GM19467 (cell line): ENCODE data around the gene PDZK1IP1.

Experiments
- ATAC-seq: cut with Tn5 transposase; IDR thresholded peaks from one replicate; pipeline ENCODE4 v1.9.1; 2021; ENCODE audit warnings: mild to moderate bottlenecking, moderate library complexity; ENCODE audit not compliant: unreplicated experiment

Gene PDZK1IP1, protein sequence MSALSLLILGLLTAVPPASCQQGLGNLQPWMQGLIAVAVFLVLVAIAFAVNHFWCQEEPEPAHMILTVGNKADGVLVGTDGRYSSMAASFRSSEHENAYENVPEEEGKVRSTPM

DNA sequence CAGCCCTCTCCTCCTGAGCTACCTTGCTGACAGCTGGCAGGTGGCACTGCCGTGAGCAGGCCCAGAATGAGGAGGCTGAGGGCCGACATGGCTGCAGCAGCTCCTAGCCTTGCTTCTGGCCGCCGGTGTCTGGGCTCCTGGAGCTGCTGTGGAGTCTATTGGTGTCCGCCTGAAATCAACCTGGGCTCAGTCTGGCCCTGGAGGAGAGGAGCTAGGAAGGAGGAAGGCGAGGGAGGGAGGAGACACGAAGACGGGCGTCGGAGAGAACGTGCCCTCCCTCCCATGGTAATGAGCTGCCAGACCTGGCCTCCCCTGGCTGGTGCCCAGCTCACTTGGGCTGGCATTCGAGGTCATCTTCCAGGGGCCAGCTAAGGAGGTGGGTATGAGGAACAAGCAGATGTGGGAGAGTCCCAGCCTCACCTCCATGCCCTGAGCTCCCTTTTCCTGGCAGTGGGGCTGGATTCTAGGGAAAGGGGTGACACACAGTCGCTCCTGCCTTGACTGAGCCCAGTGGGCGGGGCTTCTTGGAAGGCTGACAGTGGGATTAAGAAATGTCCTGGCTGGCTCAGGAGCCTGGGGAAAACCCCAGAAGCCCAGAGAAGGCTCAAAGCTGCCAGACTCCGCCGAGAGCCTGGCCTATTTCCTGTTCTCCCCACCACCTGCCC, at the start of gene PDZK1IP1:
TSS of gene PDZK1IP1 (minus strand) at position 193 of the 665 bp plus-strand sequence. CDS start at position 89, 104 bp downstream.
- no peak for ATAC-seq

DNA sequence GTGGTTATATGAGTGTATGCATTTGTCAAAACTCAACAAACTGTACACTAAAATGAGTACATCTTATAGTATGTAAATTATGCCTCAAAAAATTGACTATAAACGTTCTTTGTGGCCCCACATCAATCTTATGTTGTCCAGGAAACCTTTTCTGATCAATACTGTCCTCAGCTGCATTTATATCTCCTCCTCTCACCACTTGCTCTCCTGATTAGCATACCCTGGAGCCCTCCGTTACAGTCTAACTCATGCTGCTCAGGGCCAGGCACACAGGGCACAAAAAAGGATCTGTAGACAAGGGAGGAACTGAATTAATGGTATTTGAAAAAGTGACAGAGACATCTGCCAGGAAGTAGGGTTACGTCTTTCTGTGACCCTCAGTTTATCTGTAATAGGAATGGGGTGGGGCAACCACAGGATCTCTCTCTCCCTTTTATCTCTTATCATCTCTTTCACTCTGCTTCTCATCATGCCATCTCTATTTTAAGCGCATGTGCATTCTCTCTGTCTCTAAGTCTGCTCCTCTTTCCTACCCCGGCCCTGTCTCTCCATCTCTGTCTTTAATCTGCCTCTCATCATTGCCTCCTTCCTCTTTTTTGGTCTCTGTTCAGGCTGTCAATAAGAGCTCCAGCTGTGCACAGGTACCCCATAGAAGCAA, 49.2 kb upstream of the PDZK1IP1 start:
- ATAC-seq = no peak

DNA sequence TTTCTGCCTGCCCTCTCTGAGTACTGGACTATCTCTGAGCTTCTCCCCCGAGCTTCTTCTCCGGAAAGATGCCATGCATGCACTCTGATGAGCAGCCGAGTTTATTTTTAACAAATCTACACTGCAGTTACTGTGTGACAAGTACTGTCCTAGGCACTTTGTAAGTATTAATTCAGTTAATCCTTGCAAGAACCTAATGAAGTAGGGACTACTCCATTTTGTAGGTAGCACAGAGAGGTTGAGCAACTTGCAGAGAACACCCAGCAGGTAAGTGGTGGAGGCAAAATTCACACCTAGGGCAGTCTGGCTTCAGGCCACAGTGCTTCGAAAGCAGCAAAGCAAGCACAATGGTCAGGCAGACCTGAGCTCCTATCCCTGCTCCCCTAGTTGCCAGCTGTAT, 46.0 kb upstream of the PDZK1IP1 start:
- no peak for ATAC-seq

DNA sequence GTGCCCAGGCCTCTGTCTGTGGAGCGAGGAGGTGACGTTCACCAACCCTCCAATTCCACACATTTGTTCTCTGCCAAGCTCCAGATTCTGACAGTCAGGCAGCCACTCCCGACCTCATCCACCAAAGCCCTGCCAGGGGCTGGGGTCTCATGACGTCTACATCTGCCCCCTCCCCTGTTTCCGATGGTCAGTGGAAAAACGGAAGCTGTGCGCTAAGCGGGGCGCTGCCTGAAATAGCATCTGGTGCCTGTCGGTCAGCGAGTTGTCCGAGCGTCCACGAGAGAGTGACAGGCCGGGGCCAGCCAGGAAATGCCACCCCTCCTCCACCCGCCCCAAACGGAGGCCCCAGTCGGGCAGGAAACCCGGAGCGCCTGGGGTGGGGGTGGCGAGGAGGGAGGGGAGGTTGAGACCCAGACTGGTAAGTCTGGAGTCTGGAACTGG, 45.4 kb upstream of the PDZK1IP1 start:
- no peak for ATAC-seq

DNA sequence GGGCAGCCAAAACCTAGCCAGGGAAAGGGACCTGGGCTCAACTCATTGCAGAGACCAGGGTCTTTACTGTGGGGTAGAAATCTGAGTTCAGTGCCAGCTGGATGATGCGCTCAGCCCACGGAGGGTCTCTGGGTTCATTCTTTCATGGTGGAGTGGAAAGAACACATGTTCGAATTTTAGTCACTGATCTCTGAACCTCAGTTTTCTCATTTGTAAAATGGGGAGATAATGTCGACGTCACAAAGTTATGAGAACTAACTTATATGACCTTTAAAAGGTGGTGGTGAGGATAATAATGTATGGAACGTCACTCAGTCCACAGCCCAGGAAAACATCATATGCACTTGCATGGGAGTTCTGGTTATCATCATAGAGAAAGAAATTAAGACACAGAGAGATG, 43.4 kb upstream of the PDZK1IP1 start:
- no peak for ATAC-seq

DNA sequence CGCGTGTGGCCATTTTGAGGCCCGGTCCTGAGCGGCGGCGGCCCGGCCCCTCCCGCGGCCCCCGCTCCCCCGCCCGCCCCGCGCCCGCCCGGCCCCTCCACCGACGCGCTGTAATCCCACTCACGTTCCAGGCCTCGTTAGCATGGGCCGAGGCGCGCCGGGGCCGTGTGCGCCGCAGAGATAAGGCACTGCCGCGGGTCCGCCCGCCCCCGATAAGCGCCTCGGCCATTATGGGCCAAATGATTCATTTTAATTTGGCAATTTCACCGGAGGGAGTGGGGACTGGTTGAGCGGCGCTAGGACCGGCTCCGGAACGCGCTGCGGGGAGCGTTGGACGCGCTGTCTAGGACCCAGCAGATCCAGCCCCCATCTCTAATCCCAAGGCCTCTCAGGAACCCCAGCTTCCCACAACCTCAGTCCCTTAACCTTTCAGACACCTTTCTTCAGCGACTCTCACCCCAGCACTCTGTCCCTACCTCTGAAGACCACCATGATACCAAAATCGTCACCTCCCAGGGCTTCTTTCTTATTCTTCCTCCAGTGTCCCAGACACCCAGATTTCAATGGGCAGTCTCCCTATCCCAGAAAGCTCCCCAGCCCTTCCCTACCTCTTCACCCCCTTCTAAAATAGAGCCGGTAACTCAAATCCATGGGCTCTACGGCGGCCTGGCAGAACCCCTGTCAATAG, 42.5 kb upstream of the PDZK1IP1 start, which contains the start of gene TAL1:
TSS of gene TAL1 (minus strand) at position 39 of the 688 bp plus-strand sequence. CDS start 6,337 bp downstream, outside the sequence.
- no peak for ATAC-seq

DNA sequence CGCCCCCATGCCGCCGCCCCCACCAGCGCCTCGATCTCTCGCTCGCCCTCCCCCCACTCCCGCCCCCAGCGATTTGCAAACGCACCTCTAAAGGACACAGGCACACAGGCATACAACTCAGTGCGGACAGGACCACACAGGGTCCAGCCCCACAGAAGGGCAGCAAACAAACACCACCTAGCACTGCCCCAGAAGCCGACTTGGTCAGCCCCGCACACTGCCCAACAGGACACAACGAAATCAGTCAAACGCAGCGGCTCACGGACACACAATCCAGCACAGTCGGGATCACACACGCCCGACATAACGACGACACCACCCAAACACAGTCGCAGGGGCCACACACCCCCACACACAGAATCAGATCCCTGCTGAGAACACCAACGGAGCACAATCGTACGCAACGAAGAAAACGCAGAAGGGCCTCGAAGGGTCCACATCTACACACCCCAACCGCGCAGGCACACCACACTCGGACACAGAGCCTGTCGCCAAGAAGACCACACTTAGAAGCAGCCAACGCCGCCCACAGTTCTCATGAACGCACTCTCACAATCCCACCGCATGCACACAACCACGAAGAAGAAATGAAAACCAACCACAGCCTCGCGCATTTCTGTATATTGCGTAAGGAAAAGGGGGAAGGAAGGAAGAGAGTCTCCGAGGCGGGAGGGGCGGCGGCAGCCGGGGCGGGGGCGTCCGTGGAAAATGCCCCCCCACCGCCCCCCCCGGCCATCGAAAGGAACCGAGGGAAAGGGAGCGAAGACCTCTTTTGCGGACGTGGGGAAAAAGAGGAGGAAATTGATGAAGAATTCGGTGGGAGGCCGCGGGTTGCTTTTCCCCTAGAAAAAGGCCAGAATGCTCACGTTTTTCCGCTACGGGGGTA, 41.7 kb upstream of the PDZK1IP1 start:
- no peak for ATAC-seq

DNA sequence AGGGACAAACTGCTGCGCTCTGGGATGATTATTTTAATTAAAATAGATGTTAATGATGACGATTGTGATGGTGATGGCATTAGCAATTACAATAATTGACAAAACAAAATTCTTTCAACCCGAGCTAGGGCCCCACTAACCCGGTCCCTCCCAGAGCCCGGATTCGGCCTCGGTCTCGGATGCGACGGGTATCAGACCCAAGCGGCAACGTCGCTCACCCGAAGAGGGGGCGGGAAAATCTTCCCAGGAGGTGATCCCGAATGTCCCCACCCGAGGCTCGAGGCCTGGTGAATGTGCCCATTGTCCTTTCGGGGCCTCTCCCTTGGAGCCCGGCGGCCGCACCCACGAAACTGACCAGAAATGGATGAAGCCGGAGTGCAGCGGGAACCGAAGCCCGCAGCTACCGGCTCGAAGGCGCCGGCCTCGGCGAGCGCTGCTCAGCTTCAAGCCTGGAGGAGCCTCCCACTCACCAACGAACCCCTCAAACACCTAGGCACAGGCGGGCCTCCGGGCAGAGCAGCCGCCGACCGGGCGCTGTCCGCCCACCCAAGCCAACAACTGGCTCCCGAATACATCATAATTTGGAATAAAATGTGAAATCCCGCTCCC, 41.0 kb upstream of the PDZK1IP1 start:
- no peak for ATAC-seq

DNA sequence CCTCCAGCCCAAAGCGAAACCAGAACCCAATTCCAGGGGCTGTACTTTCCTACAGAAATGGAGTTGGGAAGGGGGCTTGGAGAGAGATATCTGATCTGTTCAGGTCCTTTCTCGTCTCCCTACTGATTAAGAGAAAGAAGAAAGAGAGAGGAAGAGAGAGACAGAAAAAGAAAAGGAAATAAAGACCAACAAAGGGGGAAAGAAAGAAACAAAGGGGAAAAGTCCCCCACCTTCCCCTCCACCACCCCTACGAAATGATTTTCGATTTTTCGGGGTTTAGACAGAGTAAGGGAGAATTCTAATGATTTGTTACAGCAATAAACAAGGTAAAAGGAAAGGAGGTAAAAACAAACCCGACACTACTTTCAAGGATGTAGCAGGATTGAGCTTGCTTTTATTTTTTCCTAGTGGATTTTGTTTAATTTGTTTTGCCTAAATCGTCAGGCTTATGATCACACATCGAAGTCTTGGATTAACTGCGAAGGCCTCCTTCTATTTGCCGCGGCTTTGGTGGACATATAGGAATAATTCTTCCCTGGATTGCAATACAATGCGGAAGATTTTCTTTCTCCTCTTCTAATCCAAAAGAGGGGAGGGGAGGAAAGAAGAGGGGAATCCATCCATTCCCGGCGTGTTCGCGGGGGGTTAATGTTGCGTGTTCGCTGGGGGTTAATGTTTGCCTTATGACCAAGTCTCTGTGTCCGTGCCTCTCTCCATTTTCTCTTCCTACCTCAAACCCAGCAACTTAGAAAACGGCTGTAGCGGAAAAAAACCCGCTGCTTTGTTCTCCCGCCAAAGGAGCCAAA, 40.3 kb upstream of the PDZK1IP1 start:
- ATAC-seq = no peak

DNA sequence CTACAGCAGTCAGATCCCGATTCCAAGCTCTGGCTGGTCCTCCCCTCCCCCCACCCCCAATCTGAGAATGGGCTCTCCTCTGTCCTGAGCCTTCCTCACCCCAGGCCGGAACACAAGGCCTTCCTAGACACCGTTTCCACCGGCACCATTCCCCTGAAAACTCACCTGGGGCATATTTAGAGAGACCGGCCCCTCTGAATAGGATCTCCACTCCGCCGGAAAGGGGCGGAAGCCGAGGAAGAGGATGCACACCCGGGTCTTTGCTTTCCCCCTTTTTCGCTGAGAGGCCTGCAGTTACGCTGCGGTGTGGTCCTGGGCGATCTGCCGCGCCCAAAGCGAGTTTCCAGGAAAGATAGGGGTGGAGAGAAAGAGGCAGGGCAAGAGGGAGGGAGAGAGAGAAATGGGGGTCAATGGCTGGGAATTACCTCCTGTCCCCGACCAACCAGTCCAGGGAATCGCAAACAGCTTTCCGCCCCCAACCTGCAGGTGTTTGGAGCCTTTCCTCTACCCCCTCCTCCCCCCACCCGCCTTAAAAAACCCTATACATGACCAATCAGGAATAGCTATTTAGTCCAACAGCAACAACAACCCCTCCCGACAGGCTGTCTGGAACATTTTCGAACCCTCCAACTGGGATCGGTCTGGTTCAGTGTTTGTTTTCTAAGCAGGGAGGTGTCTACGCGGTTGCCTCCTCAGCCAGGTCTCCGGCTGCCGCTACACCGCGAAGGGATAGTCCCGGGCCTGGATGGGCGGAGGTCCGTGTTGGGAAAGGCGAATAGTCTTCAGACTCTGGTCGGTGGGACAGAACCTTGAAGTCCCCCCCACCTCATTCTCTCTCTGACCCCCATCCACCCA, 39.4 kb upstream of the PDZK1IP1 start:
- no peak for ATAC-seq

DNA sequence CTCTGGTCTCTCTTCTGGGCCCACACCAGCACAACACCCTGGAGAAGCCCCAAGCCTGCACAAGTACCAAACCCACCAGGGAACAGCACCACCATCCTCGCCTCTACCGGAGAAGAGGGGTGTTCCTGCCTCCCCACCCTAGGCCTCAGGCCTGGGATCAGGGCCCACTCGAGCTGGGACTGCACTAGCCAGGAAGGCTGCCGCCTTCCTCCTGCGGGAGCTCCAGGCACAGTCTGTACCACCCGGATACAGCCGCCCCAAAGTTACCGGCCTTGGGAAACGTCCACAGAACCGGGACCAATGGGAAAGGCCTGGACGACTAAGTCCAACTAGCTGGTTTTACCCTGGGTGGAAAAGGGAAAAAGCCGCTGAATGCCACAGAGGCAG, 38.8 kb upstream of the PDZK1IP1 start:
- no peak for ATAC-seq

DNA sequence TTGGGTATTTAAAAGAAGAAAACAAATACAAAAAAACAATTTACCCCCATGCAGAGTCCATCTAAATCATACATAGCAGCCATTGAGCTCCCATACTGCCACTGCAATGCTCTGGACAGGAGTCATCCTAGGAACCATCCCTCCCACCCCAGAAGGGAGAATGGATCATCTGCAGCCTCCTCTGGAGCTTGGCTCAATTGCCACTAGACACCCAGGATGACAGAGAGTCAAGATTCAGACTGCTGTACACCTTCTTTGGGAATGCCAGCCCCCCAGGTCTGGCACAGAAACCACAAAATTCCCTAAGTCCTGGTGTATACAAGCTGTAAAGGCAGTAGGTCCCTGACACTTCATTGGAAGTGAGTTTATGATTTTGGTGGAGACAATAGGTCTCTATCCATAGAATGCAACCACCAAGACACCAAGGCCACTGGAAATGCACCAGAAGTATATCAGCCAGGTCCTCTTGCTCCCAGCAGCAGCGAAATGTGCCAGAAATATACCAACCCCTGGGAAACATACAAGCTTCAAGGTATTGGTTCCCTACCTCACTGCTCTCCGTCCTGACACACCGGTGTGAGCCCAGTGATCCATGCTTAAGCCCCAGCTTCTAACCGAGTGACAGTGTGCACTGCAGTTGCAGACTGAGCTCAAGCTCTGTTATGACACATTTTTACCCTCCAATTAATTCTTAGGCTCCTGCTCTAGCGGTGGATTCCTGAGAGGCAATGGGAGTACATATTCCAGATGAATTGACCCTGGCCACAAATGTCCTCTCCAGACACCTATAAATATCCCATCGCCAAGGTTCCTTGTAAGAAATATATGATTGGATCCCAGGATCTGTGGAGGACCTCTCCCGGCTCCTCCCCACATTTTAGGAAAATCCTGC, 37.8 kb upstream of the PDZK1IP1 start:
- ATAC-seq = no peak

DNA sequence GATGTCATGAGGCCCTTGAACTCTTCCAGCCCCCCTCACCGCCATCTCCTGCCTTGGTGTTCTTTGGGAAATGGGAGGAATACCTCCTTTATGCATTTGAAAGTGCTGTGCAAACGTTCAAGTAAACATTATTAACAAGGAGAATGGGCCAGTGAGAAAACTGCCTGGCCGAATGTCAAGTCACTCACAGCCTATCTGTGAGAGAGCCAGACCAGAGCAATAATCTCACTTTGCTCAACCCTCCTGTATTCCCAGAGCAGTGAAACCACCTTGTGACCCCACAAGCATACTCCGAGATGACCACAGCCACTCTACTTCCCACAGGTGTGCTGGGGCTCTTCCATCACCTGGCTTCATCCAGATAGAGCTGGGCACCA, 37.0 kb upstream of the PDZK1IP1 start:
- no peak for ATAC-seq

DNA sequence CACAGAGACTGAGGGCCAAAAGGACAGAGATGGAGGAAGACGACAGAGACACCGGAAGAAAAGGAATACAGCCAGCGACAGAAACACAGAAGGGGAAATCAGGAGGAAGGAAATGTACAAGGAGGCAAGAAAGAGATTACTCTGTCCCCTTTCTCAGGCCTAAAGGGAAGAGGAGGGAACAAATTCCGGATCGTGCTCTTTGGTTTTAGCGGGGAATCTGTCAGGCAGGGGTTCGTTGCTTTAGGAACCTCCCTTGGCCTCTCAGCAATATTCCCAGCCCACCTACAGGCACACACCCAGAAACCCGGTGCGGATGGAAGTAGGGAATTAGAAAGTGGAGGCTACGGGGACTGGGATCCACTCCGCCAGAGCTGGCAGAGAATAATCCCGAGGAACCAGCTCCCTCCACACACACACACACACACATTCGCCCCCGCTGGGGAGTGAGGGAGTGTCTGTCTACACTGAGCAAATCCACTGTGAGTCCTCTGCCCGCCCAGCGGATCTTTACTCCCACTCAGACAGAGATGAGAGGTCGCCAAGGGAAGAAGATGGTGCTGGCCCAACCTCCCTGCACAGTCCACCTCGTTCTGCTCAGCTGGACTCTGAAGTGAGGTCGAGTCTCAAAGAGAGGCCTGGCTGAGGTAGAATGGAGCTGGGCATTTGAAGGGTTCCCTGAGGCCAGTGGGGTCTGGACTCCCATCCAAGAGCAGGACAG, 36.4 kb upstream of the PDZK1IP1 start:
- no peak for ATAC-seq

DNA sequence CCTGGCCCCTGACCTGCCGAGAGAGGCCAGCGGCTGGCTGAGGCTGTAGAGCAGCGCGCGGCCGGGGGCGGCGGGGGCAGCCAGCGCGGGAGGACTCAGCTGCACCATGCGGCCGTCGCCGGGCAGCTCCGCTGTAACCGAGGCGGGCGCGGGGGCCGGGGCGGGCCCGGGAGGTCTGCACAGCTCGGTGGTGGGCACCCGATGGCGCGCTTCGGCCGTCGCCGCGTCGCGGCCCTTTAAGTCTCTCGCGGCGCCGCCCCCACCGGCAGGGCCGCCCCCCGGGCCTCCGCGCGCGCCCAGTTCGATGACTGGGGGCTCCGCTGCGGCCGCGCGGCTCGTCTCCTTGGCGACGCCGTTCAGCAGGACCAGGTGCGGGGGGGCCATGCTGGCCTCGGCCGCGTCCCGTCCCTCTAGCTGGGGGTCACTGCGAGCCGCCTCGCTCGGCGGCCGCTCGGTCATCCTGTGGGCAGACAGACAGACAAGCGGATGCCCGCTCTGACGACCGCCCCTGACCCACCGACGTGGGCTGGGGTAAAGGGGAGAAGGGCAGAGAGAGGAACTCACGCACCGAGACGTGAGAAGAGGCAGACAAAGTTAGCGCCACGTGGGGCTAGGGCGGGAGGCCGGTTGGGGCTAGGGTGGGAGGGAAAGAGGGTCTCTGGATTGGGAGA, 35.7 kb upstream of the PDZK1IP1 start:
- no peak for ATAC-seq

DNA sequence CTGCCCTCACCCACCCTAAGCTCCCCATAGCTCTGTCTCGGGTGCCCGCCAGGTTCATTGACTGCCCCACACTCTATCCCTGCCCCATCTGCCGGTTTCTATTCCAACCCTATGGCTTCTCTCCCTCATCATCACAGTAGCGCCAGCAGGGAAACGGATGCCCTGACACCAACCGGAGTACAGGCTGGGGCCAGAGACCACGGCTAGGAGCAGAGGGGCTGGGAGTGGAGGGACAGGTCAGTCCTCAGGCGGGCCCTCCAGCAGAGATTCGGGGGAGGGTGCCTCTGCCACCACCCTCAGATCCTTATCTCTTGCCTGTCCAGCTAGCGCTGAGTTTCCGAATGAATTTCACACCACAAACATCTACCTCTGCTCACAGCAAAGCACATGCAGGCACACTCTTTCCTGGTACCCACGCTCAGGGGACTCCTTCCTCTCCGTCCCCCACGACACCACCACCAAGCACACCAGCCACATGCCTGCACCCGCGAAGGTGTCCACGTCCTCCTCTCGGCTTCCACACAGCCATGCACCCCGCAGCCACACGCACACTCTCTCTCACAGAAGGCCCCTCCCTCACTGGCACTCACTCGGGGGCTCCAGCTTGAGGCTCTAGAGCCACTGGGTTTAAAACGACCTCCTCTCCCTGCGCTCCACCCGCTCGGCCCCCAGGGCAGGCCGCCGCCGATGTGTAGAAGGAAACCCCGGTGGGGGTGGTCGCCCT, 35.0 kb upstream of the PDZK1IP1 start:
- ATAC-seq = no peak
